GM19328 (cell line): ENCODE data around the gene CSNK1D.
"Not testable (repeated sequence)": the region's sequence is repeated elsewhere in the genome, so short reads cannot be mapped to it uniquely, and the experiment has no call there.

Source experiments
- ATAC-seq: cut with Tn5 transposase; IDR thresholded peaks from one replicate; pipeline ENCODE4 v1.9.1; 2021; ENCODE audit warnings: mild to moderate bottlenecking, moderate library complexity; ENCODE audit not compliant: unreplicated experiment

The CSNK1D gene

DNA sequence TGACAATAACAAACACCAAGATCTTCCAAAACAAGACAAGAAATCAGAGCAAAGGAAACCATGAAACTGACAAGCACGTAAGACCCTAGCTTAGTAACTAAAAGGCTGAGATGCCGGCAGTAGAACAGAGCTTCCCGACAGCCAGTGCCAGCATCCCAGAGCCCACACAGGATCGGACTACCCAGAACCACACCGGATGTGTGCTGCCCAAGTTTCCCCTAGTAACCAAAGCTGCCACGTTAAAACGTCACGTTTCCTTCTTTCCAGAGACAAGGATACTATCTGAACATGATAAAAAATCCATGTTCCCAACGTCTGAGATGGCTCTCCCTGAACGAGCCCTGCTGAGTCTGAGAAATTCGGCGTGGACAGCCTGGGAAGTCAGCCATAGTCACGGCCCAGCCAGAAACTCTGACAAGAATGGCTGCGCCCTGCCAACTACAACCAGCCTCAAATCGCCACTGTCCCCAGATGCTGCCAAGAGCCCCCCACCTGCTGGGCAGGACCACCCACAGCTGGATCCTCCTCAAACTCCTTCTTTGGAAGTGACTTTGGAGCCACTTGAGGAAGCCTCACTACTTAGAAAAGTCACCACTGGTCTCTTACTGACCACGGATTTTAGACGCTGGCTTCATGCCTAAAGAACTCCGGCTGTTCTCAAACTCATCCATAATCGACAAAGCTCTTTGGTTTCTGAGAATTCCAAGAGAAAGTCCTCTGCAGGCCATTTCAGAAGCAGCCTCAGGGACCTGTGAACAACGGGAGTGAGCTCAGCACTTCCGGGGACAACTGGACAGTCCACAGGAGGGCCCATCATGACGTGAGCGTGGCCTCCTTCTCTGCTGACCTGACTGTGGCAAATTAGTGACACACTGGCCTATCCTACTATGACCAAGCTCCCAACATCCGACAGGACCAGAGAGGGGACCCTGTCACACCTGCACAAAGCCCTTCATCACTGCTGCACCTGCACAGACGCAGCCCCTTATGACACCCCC, 77.5 kb downstream of the CSNK1D start:
- no peak for ATAC-seq

DNA sequence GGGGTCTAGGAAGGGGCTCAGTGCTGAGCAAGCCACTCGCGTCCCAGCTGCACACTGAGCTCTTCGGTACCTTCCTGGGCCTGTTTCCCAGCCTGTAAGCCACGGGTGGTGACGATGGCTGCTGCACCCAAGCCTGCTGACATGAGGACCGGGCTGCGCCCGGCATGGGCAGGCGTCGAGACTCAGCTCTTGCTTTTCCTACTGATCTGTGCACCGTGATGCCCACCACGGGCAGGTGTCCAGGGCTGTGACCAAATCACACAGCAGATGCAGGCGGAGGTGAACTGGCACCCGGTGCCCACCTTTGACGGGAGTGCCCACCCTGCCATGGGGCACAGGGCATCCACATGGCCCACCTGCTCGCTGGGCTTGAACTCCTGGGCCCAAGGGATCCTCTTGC, 78.7 kb downstream of the CSNK1D start:
- ATAC-seq = no peak

GRCh38 chr17:82193520-82194220, 79.8 kb downstream of the CSNK1D start:
- no peak for ATAC-seq

GRCh38 chr17:82193050-82193449, 80.5 kb downstream of the CSNK1D start:
- ATAC-seq = not testable (repeated sequence)
